Sigmoid colon (tissue), 4 donors: ENCODE measurements around the gene MAPRE3.

Experiments
- EP300 ChIP-seq, 4 donors: sonication (generic); formaldehyde crosslinking; IDR thresholded peaks; one replicate each; pipeline ENCODE4 v1.6.1; 2017; ENCODE audit warnings: antibody characterized with exemption in 4 of 4
- POLR2A ChIP-seq, 2 donors: fragments of 450-650 bp; IDR thresholded peaks; one replicate each; pipeline ENCODE4 v1.6.1; 2016; ENCODE audit warnings: antibody characterized with exemption in 2 of 2, mild to moderate bottlenecking in 2 of 2, moderate library complexity in 2 of 2
- TF ChIP-seq, protein P1 (sequence below), 4 experiments: fragments of 450-650 bp in 3 of 4; fragments of 200-600 bp in 1 of 4; IDR thresholded peaks; one replicate each; pipeline ENCODE4 v1.5.1; 2016 to 2019; ENCODE audit warnings: antibody characterized with exemption in 4 of 4, mild to moderate bottlenecking in 3 of 4, moderate library complexity in 2 of 4

- TF ChIP-seq, protein P1, sequence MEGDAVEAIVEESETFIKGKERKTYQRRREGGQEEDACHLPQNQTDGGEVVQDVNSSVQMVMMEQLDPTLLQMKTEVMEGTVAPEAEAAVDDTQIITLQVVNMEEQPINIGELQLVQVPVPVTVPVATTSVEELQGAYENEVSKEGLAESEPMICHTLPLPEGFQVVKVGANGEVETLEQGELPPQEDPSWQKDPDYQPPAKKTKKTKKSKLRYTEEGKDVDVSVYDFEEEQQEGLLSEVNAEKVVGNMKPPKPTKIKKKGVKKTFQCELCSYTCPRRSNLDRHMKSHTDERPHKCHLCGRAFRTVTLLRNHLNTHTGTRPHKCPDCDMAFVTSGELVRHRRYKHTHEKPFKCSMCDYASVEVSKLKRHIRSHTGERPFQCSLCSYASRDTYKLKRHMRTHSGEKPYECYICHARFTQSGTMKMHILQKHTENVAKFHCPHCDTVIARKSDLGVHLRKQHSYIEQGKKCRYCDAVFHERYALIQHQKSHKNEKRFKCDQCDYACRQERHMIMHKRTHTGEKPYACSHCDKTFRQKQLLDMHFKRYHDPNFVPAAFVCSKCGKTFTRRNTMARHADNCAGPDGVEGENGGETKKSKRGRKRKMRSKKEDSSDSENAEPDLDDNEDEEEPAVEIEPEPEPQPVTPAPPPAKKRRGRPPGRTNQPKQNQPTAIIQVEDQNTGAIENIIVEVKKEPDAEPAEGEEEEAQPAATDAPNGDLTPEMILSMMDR (IDR thresholded peaks at IDR 0.05) = peak; percentile 23 to 70 (median 66)
- TF ChIP-seq EP300 (IDR thresholded peaks at IDR 0.05) = no peak
- no peak for TF ChIP-seq POLR2A (IDR thresholded peaks at IDR 0.05)
These were observed 46.4 kb downstream of the MAPRE3 start for GRCh38 chr2:27016801-27017325.
